CD4-positive, alpha-beta T cell treated with Interleukin-6 at 100 ng/mL for 8 hours (primary cell): Measurements from ENCODE around the gene ESCO1.
"Not testable (repeated sequence)": the region's sequence is repeated elsewhere in the genome, so short reads cannot be mapped to it uniquely, and the experiment has no call there.

Source experiments
- DNase-seq: peaks from one replicate; pipeline ENCODE4 v3.0.0-alpha.2; 2020; ENCODE audit warnings: mixed read lengths, low spot score

The ESCO1 gene

DNA sequence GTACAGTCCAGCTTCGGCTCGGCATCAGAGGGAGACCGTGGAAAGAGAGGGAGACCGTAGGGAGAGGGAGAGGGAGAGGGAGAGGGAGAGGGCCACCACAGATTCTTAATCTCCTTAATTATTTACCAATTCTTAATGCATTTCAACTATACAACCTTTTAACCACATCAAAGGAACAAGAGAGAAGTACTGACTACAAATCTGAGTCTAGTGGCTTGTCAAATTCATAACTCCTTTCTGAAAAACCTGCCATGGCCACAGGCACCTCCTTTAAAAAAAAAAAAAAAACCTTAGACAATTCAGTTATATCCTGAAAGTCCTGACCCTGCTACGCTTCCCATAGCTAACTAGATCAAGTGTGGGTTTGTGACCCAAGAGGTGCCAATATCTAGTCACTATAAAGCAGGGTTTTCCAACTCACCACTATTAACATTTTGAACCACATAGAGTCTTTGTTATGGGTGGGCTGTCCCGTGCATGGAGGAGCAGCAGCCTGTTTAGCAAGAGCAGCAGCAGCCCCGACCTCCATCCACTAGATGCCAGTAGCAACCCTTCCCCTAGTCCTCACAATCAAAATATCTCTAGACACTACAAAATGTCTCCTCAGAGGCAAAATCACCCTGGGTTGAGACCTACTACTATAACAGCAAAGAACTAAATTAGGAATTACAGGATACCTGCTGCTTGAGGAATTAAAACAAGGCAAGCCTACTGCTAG, 6.8 kb downstream of the ESCO1 start:
- DNase-seq = no peak

DNA sequence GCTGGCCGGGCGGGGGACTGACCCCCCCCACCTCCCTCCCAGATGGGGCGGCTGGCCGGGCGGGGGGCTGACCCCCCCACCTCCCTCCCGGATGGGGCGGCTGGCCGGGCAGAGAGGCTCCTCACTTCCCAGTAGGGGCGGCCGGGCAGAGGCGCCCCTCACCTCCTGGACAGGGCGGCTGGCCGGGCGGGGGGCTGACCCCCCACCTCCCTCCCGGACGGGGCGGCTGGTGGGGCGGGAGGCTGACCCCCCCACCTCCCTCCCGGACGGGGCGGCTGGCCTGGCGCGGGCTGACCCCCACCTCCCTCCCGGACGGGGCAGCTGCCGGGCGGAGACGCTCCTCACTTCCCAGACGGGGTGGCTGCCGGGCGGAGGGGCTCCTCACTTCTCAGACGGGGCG, 8.1 kb downstream of the ESCO1 start:
- DNase-seq = not testable (repeated sequence)

DNA sequence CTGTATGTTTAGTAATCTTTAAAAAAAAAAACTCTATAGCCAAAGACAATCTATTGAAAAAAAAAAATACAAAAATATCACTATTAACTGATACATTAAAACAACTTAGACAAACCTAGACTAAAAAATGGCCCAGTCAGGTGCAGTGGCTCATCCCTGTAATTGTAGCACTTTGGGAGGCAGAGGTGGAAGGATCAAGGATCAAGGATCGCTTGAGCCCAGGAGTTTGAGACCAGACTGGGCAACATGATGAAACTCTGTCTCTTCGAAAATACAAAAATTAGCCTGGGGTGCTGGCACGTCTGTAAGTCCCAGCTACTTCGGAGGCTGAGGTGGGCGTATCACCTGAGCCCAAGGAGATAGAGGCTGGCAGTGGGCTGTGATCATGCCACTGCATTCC, 16.1 kb downstream of the ESCO1 start:
- DNase-seq = no peak

DNA sequence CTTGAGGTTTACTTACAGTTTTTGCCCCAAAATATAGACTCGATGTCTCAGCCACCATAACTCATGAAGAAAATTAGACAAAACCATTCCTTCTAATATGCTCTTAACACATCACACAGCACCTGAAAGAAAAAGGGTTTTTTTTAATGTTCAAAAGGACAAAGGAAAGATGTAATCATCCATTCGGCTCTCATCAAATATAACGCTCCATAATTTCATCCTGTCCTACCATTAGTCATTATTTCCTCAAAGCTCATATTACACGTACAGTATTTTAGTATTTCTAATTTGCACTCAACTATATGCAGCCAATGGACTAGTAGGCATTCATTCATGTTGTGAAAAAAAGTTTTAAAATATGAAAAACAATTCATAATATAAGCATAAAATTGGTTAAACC, 24.8 kb downstream of the ESCO1 start:
- DNase-seq = no peak

DNA sequence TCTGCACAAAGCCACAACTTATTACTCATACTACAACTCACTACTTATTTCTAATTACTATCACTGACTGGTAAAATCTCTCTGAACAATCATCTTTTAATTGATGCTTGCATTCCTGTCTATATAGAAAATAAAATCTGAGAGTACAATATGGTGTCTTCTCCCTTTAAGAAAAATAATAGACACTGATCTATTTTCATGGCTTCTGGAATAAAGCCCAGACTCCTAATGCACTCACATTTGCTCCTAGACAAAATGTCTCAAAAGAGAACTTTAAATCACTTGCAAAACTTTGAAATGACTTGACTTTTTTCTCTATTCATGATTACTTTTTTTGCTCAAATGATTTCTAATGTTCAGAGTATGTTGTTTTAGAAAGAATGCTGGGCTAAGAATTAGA, 28.7 kb downstream of the ESCO1 start:
- no peak for DNase-seq

DNA sequence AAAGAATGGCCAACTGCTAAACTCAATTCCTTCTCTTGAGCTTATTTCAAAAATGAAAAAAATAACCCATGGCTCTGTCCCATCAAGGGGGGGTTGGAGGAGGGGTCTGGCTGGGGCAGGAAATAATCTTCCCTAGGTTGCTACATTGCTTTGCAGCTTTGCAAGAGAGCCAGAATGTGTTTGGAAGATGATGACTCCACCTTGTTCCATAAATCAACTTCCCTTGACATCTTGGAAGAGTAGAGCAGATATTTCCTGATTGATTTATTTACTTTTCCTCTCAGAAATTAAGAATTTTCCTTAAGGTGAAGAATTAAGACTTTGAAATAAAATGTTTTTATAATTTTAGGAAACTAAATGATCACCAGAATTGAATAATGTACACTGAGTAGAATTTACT, 41.3 kb downstream of the ESCO1 start:
- DNase-seq = no peak

DNA sequence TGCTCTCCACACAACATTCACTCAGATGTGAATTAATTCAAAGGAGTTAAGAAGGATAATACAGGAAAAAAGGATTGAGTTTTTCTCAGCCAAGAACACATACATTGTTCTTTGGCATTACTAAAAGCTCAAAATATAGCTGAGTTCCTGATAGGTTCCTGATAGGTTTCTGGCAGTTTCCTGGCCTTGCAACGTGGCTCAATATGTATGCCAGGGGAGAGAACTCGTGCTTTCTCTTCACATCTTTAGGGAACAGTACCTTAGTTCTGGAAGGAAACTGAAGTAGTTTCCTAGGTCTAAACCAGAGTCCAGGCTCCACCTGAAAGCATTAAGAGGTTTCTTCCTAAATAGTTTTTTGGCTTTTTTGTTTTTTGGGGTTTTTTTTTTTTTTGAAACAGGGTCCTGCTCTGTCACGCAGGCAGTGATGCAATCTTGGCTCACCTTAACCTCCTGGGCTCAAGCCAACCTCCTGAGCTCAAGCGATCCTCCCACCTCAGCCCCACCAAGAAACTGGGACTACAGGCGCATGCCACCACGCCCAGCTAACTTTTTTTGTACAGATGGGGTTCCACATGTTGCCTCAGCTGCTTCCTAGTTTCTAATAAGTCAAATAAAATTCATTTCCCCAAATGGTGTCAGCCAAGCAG, 42.8 kb downstream of the ESCO1 start:
- no peak for DNase-seq

DNA sequence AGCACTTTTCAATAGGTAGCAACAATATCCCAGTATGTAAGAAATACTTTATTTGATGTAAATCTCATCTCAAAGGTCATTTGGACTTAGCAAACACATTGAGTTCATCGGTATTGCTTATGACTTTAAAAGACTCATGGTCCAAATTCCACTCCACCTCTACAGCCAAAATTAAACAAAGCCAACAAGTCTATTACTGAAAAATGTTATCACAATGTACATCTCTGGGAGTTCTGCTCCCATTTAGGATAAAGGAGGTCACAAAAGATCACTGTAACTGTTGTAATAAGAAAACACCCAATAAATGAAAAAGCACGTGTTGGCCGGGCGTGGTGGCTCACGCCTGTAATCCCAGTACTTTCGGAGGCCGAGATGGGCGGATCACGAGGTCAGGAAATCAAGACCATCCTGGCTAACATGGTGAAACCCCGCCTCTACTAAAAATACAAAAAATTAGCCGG, 50.0 kb downstream of the ESCO1 start:
- no peak for DNase-seq

DNA sequence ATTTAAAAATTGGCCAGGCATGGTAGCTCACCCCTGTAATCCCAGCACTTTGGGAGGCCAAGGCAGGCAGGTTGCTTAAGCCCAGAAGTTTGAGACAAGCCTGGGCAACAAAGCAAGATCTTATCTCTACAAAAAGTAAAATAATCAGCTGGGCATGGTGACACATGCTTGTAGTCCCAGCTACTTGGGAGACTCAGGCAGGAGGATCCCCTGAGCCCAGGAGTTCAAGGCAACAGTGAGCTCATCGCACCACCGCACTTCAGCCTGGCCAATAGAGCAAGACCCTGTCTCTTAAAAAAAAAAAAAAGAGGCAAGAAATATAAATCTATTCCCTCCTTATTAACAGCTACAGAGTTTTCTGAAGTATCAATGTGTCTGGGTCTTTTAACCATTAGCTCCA, 51.9 kb downstream of the ESCO1 start:
- DNase-seq = no peak

DNA sequence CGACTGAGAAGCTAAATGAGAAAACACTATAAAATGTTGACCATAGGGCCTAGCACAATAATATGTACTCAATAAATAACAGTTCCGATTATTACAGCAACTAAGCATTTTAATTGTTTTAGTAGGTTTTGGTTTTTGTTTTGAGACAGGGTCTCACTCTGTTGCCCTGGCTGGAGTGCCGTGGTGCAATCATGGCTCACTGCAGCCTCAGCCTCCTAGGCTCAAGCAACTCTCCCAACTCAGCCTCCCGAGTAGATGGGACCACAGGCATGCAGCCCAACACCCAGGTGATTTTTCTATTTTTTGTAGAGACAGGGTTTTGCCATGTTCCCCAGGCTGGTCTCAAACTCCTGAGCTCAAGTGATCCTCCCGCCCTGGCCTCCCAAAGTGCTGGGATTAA, 54.1 kb downstream of the ESCO1 start:
- no peak for DNase-seq

DNA sequence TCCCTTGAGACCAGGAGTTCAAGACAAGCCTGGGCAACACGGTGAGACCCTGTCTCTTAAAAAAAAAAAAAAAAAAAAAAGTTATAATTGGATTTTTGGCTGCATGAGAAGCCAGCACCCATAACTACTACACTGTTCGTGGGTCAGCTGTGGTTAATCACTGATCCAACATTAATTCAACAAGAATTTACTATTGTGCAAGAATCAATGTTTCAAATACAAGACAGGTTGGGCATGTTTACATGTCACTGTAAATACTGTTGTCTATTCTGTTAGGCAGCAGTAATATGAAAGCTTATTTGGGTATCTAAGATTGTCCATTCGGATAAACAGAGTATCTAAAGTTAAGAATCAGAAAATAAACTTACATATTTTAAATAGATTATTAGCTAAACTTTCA, 62.3 kb downstream of the ESCO1 start:
- DNase-seq = no peak

DNA sequence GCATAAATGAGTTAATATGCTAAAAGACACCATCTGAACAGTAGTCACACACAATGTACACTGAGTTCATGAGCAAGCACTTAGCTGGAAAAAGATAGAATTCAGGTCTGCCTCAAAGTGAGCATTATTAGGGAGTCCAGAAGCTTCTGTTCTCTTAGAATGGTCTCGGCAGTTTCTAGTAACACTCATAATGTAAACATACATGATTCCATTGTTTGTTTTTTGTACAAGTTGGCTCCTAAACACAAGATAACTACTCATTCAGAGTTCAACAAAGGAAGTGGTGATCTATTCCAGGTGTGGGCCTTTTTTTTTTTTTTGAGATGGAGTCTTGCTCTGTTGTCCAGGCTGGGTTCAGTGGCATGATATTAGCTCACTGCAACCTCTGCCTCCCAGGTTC, 66.2 kb downstream of the ESCO1 start:
- DNase-seq = no peak

DNA sequence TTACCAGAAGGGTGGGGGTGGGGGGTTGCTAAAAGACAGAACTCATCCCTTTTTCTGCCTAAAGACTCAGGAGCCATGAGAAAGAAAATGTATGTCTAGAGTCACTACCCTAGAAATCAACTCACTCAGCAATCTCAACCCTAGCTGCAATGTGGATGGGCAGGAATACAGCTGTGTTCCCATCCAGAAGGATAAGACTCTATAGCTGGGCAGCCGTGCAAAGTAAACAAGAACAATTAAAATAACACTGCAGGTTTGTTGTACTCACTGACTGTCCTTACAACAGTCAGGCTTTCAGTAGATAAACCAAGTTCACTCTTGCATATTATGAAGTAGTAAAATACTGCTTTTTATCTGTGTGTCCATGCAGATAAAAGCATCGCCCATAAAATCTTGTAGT, 74.0 kb downstream of the ESCO1 start:
- no peak for DNase-seq

DNA sequence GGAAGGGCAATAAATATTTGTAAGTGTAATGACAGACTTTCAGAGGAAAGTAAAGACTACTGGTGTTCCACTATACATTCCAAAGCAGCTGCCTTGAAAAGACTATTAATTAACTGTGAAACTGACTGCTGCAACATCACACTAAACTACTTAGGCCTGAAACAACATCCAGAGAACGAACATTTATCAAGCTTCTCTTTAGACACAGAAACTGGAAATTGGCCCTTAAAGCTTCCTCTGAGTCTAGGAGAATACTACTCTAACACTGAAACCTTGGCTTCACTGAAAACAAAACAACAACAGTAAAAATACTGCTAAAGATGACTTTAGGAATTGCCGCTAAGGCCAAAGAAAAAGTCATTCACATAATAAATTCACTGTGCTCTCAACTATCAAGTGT, 74.6 kb downstream of the ESCO1 start:
- no peak for DNase-seq

DNA sequence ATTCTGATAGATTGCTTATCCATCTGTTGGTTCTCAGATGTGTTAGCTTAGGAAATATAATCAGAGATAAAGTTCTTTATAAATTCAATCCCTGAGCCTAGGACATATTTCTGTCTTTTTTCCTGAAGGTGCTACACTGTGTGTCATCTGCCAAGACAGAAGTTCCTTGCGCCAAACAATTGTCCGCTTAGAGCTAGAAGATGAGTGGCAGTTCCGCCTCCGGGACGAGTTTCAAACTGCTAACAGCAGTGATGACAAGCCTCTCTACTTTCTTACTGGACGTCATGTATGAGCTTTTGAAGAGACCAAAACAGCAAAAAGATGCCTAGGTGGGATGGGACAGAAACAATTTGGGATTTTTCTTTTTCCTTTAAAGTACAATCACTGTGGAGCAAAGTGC, 78.0 kb downstream of the ESCO1 start:
- no peak for DNase-seq

DNA sequence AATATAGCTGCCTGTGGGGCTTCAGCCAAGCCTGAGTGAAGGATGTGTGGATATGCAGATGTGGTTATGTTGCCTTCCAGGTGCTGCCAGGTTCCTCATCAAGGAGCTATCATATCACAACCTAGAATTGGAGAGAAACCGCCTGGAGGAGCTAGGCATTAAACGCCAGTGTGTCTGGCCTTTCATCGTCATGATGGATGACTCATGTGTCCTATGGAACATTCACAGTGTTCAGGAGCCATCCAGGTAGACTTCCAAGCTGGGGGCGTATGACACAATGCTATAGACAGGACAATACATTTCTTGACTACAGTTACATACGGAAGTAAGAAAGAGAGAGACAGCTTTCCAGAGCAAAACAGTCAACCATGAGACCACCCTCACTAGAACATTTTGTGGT, 86.8 kb downstream of the ESCO1 start:
- DNase-seq = no peak

DNA sequence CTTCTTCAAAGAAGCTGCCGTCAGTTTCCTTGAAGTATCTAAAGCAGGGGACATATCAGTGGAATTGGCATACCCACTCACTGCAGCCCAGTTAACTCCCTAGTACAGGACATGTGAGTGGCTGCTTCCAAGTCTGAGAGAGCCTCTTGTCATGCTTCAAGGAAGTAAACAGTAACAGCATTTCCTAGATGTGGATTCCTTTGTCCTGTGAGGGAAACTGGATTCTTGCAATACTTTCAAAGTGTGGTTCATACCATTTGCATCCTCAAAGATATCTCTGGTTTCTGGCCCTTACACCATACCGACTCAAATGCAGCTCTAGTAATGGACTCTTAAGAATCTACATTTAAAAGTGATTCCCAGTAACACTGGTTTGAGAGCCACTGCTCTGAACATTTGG, 87.2 kb downstream of the ESCO1 start:
- DNase-seq = no peak

DNA sequence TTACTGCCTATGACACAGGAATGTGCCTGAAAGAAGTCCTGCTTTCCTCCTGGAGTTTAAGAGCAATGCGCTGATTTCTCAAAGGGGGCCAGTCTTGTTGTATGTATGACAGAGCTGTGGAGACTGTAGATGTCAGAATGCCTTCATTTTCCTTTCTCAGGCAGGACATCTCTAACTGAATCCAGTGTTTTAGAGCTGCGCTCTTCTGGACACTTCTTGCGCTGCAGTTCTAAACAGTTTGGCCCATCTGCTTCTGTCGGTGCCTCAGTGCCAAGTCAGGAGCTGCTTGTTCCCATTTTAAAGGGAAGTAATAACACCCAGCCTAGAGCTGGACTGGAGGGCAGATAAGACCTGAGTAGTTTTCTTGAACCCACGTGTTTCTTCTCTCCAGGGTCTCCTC, 91.4 kb downstream of the ESCO1 start:
- no peak for DNase-seq

DNA sequence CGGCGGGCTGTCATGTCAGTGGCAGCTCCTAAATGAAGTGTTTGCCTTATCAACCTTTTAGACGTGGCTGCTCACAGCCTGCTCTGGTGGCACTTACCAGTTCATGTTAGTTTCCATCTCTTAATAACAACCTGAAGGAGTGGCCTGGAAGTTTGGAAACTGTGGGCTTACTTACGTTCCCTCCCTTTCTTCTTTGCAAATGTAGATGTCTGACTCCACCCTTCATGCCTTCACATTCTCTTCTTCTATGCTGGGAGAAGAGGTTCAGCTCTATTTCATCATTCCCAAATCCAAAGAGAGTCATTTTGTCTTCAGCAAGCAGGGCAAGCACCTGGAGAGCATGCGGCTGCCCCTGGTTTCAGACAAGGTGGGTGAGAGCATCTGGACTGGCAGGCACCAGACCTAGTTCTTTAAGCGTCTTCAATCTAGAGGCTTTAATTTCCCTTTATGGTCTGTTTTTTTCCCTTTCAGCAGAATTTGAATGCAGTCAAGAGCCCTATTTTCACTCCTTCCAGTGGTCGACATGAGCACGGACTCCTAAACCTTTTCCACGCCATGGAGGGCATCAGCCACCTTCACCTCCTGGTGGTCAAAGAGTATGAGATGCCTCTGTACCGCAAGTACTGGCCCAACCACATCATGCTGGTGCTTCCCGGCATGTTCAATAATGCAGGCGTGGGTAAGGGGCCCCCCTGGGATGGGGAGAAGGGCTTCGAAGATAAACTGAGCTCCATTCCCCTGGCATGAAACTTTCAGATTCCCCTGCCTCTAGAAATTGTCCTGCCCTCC, 92.4 kb downstream of the ESCO1 start:
- DNase-seq = no peak

DNA sequence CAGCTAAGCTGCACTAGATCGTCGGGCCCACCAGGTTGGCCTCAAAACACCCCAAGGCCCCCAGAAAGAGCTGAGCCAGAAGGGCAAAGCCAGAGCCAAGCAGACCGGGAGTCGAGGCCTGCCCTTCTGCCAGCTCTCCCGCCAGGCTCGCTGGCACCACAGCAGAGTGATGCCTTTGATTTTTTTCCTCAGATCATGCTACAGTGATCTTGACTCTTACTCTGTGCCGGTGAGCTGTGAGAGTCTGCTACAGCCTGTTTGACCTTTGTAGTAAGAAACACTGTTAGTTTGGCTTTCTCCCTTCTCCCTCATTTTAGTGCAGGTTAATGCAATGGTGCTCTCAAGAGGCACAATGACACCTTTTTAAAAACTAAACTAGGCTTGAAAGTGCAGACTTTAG, 97.8 kb downstream of the ESCO1 start:
- DNase-seq = no peak

DNA sequence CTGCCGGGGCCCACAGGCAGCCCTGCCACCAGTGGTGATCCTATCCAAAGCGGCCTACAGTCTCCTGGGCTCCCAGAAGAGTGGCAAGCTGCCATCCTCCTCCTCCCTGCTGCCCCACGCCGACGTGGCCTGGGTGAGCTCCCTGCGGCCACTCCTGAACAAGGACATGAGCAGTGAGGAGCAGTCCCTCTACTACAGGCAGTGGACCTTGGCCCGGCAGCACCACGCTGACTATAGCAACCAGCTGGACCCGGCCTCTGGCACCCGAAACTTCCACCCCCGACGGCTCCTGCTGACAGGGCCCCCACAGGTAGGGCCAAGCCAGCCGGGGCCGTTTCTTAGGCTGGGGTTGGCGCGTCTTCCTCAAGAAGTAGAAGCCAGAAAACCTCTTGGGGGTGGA, 100.5 kb downstream of the ESCO1 start:
- no peak for DNase-seq

DNA sequence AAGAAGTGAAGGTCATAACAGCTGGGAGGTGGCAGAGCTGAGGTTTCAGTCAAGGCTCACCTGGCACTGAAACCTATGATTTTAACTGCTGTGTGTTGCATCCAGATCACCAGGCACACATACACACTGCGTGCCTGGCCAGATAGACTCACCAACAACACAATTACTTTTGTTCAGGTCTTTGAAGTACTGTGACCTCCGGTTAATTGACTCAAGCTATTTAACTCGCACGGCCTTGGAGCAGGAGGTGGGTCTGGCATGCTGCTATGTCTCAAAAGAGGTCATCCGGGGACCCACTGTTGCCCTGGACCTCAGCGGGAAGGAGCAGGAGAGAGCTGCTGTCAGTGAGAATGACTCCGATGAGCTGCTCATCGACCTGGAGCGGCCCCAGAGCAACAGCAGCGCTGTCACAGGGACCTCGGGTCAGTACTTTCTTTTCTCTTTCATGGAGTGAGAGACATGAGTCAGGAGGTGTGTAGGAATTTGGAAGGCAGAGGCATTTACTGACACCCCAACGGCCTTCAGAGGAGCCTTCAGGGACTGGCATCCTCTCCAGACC, 104.1 kb downstream of the ESCO1 start:
- no peak for DNase-seq

DNA sequence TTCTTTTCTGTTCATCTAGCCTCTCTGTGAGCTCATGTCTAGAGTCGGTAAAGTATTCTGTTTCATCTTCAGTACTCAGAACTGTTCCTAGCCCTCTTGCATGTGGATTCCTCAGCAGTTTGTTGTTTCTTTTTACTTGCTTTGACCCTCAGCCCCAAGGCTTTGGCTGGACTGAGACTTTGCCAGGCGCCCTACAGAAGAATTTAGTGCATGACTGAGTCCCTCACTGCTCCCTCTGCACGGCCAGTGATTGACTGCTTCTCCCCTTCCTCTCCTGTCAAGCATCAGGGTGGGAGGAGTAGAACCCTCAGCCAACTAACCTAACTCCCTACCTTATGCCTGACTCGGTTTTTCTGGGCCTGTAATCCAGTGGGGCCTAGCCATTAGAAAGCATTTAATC, 109.8 kb downstream of the ESCO1 start:
- no peak for DNase-seq
